ENCODE measurements around the gene SLC39A8. TPM values are rescaled to one million over a fixed set of nuclear protein-coding genes. Genes with fewer than 3 reads are reported as not detected.

Gene SLC39A8
- total and polyA plus RNA-seq, 4 donors, result 14.6 to 50.5 (median 22.6) TPM

DNA sequence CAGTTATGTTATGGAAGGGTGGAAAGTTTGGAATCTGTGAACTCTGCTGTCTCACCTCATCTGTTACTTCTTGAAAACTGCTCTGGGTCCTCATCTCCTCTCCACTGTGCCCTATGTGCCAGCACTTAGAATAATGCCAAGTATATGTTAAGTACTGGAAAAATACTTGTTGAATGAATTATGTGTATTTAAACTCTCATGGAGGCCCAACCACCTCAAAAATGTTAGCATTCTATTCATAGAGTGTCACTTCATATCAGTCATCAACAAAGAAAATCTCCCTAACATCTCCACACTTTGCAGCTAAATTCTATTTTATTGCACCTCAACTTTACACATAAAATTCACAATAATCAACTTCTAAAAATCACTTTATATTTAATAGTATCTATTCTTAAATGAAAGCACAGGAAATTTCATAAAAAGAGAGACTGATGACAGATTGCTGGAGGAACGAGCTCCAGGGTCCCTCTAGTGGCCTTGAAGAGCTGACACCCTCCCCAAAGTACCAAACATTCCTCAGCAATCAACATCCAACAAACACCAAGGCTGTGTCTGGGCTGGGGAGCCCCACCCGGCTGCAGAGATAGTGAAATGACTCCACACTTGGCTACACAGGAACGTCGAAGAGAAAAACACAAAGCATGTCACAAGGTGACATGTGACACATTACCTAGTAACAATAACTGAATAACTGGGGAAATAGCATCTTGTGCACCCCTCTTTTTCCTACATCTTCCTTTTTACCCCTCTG lies 45.8 kb downstream of the SLC39A8 start:
- no peaks in the 10 kb centered on the region for H3K9me3 ChIP-seq (ENCODE audit: control insufficient read depth in 4 of 4, low read length in 3 of 4)
- no peak overlapping the region for H3K4me3 ChIP-seq (ENCODE audit: low read depth in 1 of 3, low read length in 3 of 3)
- H3K27ac ChIP-seq (ENCODE audit: low read depth in 1 of 2, low read length in 2 of 2), result no peak overlapping the region
- H3K9ac ChIP-seq (ENCODE audit: low read depth in 1 of 2, low read length in 2 of 2), result no peak overlapping the region
- peaks cover 0 to 5% (median 0%) of the 10 kb centered on the region in 4 donors for H3K36me3 ChIP-seq (ENCODE audit: control insufficient read depth in 4 of 4, insufficient read depth in 3 of 4, low read depth in 1 of 4, low read length in 3 of 4)
- TF ChIP-seq, protein P1, sequence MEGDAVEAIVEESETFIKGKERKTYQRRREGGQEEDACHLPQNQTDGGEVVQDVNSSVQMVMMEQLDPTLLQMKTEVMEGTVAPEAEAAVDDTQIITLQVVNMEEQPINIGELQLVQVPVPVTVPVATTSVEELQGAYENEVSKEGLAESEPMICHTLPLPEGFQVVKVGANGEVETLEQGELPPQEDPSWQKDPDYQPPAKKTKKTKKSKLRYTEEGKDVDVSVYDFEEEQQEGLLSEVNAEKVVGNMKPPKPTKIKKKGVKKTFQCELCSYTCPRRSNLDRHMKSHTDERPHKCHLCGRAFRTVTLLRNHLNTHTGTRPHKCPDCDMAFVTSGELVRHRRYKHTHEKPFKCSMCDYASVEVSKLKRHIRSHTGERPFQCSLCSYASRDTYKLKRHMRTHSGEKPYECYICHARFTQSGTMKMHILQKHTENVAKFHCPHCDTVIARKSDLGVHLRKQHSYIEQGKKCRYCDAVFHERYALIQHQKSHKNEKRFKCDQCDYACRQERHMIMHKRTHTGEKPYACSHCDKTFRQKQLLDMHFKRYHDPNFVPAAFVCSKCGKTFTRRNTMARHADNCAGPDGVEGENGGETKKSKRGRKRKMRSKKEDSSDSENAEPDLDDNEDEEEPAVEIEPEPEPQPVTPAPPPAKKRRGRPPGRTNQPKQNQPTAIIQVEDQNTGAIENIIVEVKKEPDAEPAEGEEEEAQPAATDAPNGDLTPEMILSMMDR (IDR thresholded peaks at IDR 0.05; ENCODE audit: low read depth, low read length, missing input control), result peak; percentile 50
- TF ChIP-seq RAD21 (IDR thresholded peaks at IDR 0.05), result peak; percentile 71 to 76
- no peak for TF ChIP-seq NR2F2 (IDR thresholded peaks at IDR 0.05)
- 30% methylated on average over 4 of the region's 4 CpGs for WGBS
- peaks cover 2 to 10% (median 6%) of the 10 kb centered on the region in 4 donors for H3K4me1 ChIP-seq (ENCODE audit: control insufficient read depth in 4 of 4, insufficient read depth in 4 of 4, low read length in 3 of 4)
- peak; percentile 56 for DNase-seq (ENCODE audit: low spot score)
- H3K27me3 ChIP-seq (ENCODE audit: control insufficient read depth in 4 of 4, insufficient read depth in 4 of 4, low read length in 3 of 4), result no peaks in the 10 kb centered on the region

DNA sequence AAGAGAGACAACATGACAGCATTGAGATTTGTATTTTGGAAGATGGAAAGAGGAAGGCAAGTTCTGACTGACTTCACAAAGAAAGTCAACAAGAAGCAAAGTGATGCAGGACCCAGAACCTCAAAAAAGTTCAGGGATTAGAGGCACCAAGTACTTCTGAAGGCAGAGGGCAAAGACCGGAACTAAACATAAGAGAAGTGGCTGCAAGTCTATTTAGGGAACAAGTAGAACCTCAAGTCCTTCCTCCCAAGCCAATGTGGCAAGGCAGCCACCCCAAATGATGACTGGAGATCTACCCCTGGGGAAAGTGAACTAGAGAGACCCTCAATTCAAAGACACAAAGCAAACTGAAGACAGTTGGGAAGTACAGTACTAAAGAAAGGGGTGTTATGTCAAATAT lies 46.6 kb downstream of the SLC39A8 start:
- WGBS, result 91% methylated on average over 1 of the region's 1 CpG

DNA sequence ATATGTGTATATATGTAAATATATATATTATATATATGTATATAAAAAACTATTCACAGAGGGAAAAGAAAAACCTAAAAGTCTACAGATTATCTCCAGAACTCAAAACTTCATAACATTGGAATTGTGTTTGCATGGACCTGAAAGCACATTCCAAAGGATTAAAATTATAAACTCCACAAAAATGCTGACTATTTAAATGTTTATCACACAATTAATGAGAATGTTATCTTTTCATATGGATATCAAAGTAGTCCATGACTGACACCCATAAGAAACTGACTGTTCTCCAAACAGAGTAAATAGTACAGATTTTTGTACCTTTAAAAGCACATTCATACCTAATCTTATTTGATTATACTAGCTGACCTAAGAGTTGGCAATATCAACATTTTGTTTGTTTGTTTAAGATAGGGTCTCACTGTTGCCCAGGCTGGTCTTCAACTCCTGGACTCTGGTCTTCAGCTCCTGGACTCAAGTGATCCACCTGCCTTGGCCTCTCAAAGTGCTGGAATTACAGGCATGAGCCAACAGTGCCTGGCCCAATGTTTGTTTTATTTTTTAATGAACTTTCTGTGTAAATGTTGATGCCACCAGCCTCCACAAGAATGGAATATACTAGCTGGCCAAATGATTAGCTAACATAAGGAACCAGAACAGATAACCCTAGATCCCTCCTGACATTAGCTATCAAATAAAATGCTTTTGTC lies 50.0 kb downstream of the SLC39A8 start:
- Histone ChIP-seq H3K9ac (ENCODE audit: low read depth in 1 of 2, low read length in 2 of 2) (no peak overlapping the region), H3K9me3 (ENCODE audit: control insufficient read depth in 4 of 4, low read length in 3 of 4) (no peaks in the 10 kb centered on the region), H3K27ac (ENCODE audit: low read depth in 1 of 2, low read length in 2 of 2) (peak overlapping the region; percentile 62 to 70), H3K36me3 (ENCODE audit: control insufficient read depth in 4 of 4, insufficient read depth in 3 of 4, low read depth in 1 of 4, low read length in 3 of 4) (peaks cover 0 to 2% (median 0%) of the 10 kb centered on the region in 4 donors), H3K4me1 (ENCODE audit: control insufficient read depth in 4 of 4, insufficient read depth in 4 of 4, low read length in 3 of 4) (peaks cover 2 to 10% (median 6%) of the 10 kb centered on the region in 4 donors), H3K27me3 (ENCODE audit: control insufficient read depth in 4 of 4, insufficient read depth in 4 of 4, low read length in 3 of 4) (no peaks in the 10 kb centered on the region), H3K4me3 (ENCODE audit: low read depth in 1 of 3, low read length in 3 of 3) (no peak overlapping the region)
- no peak for DNase-seq (ENCODE audit: low spot score)
- TF ChIP-seq YY1 (IDR thresholded peaks at IDR 0.05) (peak; percentile 32), TAF1 (conservative IDR thresholded peaks at IDR 0.05) (no peak), HNF4A (conservative IDR thresholded peaks at IDR 0.05) (peak; percentile 96 to 97), SP1 (IDR thresholded peaks at IDR 0.05) (peak; percentile 79), FOXA2 (IDR thresholded peaks at IDR 0.05) (peak; percentile 76), RXRA (IDR thresholded peaks at IDR 0.05) (peak; percentile 76 to 84), HNF4G (IDR thresholded peaks at IDR 0.05) (peak; percentile 61), NR2F2 (IDR thresholded peaks at IDR 0.05) (no peak), FOXA1 (IDR thresholded peaks at IDR 0.05) (peak; percentile 61), GABPA (IDR thresholded peaks at IDR 0.05 in 1 of 2, conservative IDR thresholded peaks at IDR 0.05 in 1 of 2) (peak in 1 of 2 donors; percentile 21)
- TF ChIP-seq, protein P2, sequence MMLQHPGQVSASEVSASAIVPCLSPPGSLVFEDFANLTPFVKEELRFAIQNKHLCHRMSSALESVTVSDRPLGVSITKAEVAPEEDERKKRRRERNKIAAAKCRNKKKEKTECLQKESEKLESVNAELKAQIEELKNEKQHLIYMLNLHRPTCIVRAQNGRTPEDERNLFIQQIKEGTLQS (IDR thresholded peaks at IDR 0.05), result peak; percentile 22
- TF ChIP-seq, protein P3, sequence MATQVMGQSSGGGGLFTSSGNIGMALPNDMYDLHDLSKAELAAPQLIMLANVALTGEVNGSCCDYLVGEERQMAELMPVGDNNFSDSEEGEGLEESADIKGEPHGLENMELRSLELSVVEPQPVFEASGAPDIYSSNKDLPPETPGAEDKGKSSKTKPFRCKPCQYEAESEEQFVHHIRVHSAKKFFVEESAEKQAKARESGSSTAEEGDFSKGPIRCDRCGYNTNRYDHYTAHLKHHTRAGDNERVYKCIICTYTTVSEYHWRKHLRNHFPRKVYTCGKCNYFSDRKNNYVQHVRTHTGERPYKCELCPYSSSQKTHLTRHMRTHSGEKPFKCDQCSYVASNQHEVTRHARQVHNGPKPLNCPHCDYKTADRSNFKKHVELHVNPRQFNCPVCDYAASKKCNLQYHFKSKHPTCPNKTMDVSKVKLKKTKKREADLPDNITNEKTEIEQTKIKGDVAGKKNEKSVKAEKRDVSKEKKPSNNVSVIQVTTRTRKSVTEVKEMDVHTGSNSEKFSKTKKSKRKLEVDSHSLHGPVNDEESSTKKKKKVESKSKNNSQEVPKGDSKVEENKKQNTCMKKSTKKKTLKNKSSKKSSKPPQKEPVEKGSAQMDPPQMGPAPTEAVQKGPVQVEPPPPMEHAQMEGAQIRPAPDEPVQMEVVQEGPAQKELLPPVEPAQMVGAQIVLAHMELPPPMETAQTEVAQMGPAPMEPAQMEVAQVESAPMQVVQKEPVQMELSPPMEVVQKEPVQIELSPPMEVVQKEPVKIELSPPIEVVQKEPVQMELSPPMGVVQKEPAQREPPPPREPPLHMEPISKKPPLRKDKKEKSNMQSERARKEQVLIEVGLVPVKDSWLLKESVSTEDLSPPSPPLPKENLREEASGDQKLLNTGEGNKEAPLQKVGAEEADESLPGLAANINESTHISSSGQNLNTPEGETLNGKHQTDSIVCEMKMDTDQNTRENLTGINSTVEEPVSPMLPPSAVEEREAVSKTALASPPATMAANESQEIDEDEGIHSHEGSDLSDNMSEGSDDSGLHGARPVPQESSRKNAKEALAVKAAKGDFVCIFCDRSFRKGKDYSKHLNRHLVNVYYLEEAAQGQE (IDR thresholded peaks at IDR 0.05), result no peak
- TF ChIP-seq, protein P4, sequence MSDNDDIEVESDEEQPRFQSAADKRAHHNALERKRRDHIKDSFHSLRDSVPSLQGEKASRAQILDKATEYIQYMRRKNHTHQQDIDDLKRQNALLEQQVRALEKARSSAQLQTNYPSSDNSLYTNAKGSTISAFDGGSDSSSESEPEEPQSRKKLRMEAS (IDR thresholded peaks at IDR 0.05), result no peak
- TF ChIP-seq, protein P5, sequence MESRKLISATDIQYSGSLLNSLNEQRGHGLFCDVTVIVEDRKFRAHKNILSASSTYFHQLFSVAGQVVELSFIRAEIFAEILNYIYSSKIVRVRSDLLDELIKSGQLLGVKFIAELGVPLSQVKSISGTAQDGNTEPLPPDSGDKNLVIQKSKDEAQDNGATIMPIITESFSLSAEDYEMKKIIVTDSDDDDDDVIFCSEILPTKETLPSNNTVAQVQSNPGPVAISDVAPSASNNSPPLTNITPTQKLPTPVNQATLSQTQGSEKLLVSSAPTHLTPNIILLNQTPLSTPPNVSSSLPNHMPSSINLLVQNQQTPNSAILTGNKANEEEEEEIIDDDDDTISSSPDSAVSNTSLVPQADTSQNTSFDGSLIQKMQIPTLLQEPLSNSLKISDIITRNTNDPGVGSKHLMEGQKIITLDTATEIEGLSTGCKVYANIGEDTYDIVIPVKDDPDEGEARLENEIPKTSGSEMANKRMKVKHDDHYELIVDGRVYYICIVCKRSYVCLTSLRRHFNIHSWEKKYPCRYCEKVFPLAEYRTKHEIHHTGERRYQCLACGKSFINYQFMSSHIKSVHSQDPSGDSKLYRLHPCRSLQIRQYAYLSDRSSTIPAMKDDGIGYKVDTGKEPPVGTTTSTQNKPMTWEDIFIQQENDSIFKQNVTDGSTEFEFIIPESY (IDR thresholded peaks at IDR 0.05), result peak; percentile 76

More for the DNA sequence above, 46.6 kb downstream of the SLC39A8 start:
- H3K36me3 ChIP-seq (ENCODE audit: control insufficient read depth in 4 of 4, insufficient read depth in 3 of 4, low read depth in 1 of 4, low read length in 3 of 4), result peaks cover 0 to 2% (median 0%) of the 10 kb centered on the region in 4 donors
- peaks cover 2 to 10% (median 6%) of the 10 kb centered on the region in 4 donors for H3K4me1 ChIP-seq (ENCODE audit: control insufficient read depth in 4 of 4, insufficient read depth in 4 of 4, low read length in 3 of 4)
- no peak overlapping the region for H3K4me3 ChIP-seq (ENCODE audit: low read depth in 1 of 3, low read length in 3 of 3)
- no peak overlapping the region for H3K27ac ChIP-seq (ENCODE audit: low read depth in 1 of 2, low read length in 2 of 2)
- no peaks in the 10 kb centered on the region for H3K9me3 ChIP-seq (ENCODE audit: control insufficient read depth in 4 of 4, low read length in 3 of 4)
- DNase-seq (ENCODE audit: low spot score), result no peak
- TF ChIP-seq, protein P2 (IDR thresholded peaks at IDR 0.05), result no peak
- no peak overlapping the region for H3K9ac ChIP-seq (ENCODE audit: low read depth in 1 of 2, low read length in 2 of 2)
- H3K27me3 ChIP-seq (ENCODE audit: control insufficient read depth in 4 of 4, insufficient read depth in 4 of 4, low read length in 3 of 4), result no peaks in the 10 kb centered on the region
